SW480 (cell line): ENCODE measurements around the gene CBFA2T3.

Experiments used
- DNase-seq: peaks from one replicate; pipeline ENCODE4 v3.0.0-alpha.2; 2016; ENCODE audit warnings: low spot score

CBFA2T3 gene

DNA sequence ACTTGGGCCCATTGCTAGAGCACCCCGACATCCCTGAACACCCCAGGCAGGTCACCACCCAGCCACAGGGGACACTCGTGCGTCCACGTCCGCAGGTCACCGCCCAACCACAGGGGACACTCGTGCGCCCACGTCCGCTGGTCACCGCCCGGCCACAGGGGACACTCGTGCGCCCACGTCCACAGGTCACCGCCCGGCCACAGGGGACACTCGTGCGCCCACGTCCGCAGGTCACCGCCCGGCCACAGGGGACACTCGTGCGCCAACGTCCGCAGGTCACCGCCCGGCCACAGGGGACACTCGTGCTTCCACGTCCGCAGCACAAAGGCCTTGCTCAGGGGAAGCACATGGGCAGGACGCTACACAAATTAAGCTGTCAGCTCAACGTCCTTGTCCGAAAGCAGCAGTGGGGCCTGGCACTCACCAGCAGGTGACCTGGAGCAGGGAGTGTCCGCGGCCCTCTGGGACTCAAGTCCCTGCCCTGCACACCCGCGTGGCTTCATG, 137.9 kb downstream of the CBFA2T3 start:
- DNase-seq: no peak

DNA sequence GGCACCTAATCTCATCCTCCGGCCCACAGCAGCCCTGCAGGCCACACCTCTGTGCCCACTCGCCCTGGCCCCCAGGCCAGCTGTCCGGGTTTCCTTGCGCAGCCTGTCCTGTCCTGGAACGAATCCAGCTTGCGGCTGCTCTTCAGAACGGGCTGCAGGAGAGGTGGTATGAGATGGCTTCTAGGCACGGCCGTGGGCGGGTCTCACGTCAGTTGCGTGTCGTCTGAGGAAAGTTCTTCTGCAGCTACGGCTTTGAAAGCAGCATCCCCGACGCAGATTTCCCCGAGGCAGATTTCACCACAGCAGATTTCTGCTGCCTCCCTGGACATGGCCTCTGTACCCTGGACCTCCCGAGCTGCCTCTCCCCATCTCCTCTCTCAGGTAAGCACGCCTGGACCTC, 138.4 kb downstream of the CBFA2T3 start:
- DNase-seq: no peak

DNA sequence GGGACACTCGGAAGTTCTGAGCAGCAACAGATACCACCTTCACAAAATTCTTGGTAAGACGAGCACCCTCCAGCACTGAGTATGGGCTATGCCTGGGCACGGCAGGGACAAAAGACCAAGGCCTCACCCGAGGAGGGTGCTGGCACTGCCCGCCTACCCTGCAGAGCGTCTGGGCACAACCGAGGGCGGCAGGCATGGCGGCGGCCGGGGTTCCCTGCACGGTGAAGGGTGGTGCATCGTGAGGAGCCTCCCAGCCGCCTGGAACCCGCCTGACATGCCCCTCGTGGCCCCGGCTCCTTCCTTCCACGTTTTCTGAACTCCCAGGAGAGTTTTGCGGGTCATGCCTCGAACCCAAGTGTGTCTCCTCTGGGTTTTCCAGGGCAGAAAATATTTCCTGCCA, 139.2 kb downstream of the CBFA2T3 start:
- DNase-seq: no peak

DNA sequence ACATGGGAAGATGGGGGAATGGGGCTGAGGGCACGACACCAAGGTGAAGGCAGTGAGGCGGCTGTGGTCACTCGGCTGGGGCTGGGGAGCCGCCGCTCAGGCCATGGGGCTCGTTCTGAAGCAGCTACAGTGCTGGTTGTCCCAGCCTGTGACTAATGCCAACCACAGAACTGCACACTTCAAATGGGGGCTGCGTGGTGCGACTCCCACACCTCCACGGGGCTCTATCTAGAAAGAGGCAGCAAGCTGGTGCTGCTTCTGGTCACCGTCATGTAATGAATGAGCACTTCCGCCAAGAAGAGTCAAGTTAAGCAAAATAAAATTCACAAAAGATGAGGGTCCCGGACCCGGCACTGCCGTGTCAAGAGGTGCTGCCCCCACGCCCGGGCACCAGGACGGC, 140.2 kb downstream of the CBFA2T3 start:
- no peak for DNase-seq

DNA sequence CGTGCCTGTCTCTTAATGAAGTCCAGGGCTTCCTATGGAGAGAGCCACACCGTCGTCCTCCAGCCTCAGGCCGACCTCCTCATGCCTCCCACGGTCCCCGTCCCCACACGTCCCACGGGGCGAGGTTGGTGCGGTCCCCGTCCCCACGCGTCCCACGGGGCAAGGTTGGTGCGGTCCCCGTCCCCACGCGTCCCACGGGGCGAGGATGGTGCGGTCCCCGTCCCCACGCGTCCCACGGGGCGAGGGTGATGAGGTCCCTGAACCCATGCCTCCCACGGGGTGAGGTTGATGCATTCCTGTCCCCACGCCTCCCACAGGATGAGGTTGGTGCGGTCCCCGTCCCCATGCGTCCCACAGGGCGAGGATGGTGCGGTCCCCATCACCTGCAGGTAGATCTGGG, 141.2 kb downstream of the CBFA2T3 start:
- no peak for DNase-seq

DNA sequence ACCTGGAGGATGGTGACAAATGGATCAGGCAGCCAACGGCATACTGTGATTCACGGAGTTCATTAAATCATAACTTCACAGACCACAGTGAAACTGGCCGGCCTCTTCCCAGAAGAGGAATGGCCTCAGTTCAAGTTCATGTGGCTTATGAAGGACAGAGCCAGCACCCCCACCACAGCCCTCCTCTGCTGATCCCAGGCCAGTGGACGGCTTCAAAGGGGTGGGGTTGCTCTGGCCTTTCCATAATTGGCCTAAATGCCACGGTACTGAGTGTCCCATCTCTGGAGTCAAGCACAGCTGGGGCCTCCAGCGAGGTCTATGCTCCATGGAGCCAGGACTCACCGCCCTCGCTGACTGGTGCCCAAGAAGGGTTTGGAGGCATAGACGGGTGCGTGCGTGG, 141.6 kb downstream of the CBFA2T3 start:
- no peak for DNase-seq

DNA sequence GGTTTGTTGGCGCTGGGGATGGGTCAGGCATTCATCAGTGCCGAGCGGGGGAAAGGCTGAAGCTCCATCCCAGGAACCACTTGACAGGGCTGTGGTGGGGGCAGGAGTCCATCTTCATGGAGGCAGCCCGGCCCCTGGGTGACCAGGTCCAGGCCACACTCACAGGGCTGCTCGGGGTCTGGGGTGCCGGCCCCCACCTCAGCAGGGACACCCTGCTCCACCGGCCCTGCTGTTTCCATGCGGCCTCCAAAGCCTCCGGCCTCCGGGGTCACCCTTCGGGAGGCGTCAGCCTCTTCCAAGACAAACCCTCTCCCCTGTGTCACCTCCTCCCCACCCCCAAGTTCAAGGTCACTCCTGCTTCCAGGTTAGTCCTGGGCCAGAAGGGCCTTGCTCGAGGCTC, 142.3 kb downstream of the CBFA2T3 start:
- DNase-seq: no peak

DNA sequence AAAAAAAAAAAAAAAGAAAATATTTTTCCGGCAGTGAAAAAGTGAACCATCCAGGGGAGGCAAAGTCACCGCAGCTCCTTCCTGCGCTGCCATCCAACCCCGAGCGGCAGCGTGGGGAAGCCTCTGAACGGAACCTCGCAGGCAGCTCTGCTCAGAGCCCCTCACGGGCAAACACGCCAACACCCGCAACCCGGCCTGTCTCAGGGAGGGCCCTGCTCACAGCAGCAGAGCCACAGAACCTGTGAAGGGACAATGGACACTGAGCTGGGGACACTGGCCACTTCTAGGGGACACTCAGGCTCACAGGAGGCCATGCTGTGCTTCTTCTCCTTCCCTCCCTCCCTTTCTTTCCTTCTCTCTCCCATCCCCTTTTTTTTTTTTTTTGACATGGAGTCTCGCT, 143.9 kb downstream of the CBFA2T3 start:
- DNase-seq: no peak

DNA sequence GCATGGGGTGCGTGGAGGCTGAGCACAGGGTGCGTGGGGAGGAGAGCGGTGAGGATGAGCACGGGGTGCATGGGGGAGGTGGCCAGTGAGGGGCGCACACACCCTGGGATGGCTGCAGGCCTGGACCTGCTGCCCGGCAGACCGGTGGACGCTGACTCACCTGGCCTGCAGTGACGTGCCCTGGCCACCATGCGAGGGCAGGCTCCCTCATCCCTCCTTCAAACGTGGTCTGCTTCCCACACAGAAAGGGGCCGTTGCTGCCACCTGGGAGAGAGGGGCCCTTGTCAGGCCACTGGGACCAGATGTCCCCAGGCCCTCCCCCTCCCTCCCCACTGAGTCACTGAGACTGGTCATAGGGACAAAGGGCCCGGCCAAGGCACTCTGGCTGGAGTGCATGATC, 145.2 kb downstream of the CBFA2T3 start:
- no peak for DNase-seq

DNA sequence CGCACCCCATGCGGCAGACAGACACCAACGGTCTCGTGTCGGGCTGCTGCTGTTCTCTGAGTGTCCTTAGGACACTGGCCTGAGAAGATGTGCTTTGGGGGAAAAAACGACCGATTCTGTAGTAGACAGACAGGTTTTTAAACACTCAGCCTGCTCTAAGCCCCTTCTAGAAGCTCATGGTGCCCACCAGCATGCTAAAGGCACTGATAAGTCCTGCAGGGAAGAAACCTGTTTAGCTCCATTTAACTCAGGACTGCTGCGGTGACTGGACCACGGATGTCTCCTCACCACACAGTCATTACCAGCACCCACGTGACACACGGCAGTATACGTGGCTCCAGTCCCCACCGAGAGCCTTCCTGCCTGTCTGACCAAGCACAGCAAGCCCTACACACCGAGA, 146.2 kb downstream of the CBFA2T3 start:
- DNase-seq: no peak

DNA sequence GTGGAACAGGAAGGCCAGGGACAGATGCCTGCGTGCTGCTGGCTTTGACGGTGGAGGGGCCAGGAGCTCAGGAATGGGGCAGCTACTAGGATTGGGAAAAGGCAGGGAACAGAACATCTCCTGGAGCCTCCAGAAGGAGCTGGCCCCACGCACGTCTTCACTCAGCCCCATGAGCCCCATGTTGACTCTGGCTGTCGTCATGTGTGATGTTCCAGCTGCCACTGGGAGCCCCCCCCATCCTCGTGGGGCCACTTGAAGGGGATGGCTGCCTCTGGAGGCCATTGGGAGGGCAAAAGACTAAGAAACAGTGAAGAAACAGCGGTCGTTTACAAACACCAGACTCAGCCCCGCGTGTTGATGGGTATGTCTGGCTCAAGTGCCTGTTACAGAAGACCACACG, 146.7 kb downstream of the CBFA2T3 start:
- no peak for DNase-seq

DNA sequence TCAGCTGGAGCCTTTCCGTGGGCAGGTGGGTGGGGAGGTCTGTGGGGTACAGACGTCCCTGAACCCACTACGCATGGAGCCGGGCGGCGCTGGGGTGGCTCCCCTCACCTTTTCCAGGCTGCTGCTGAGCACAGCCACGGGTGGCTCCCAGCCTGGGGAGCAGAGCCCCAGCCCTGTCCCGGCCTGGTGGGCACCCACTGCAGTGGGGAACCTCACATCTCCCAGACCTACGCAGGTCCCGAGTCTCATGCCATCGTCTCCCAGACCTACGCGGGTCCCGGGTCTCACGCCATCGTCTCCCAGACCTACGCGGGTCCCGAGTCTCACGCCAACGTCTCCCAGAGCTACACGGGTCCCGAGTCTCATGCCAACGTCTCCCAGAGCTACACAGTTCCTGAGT, 148.3 kb downstream of the CBFA2T3 start:
- no peak for DNase-seq

DNA sequence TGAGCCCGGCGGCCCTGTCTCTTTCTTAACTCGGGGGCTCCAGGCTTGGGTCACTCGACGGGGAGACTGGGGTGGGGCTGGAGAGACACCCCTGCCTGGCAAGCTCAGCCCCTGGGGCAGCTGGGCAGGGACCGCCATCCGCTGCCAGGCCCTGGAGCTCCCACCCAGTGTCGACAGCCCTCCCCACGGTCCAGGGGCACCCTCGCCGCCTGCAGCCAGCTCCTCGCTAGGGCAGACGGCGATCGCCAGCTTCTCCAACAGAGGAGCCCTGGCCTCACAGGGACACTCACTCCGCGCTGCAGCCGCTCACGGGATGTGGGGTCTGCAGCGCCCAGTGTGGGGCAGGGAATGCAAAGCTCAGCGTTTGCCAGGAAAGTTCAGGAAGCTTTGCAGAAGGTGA, 149.3 kb downstream of the CBFA2T3 start:
- no peak for DNase-seq

DNA sequence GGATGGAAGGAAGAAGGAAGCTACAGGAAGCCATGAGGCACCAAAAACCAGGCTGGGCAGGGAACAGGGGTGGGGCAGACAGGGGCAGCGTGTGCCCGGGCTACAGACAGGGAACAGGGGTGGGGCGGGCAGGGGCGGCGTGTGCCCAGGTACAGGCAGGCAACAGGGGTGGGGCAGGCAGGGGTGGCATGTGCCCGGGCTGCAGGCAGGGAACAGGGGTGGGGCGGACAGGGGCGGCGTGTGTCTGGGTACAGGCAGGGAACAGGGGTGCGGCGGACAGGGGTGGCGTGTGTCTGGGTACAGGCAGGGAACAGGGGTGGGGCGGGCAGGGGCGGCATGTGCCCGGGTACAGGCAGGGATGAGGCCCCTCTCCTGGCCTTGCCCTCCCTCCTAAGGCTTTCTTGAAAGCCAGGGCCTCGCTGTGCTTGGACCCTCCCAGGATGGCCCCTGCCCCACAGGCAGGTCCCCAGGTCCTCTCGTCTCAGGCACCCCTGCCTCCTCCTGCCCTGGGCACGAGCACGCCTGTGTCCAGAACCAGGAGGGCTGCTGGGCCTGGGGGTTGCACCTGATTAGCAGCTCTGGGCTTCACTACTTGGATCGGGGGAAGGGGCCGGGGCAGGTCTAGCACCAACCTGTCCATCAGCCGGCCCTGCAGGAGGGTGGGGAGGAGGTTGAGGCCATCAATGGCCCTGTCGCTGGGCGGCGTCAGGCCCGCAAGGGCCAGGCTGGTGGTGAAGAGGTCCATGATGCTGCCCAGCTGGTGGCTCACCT, 150.8 kb downstream of the CBFA2T3 start:
- no peak for DNase-seq

DNA sequence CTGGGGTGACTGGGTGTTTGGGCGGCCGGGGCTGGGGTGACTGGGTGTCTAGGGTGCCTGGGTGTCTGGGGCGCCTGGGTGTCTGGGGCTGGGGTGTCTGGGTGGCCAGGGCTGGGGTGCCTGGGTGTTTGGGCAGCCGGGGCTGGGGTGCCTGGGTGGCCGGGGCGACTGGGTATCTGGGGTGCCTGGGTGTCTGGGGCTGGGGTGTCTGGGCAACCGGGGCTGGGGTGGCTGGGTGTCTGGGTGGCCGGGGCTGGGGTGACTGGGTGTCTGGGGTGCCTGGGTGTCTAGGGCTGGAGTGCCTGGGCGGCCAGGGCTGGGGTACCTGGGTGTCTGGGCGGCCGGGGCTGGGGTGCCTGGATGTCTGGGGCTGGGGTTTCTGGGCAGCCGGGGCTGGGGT, 151.9 kb downstream of the CBFA2T3 start:
- no peak for DNase-seq
